Measurements from ENCODE around the gene NAA10. TPM values are rescaled to one million over a fixed set of nuclear protein-coding genes. Genes with fewer than 3 reads are reported as not detected.
"Not testable (repeated sequence)": the region's sequence is repeated elsewhere in the genome, so short reads cannot be mapped to it uniquely, and the experiment has no call there.

NAA10 gene
- total and polyA plus RNA-seq, 4 donors, result 33.1 to 146 (median 104) TPM

- H3K4me1 ChIP-seq (ENCODE audit: control insufficient read depth in 5 of 5, insufficient read depth in 5 of 5, low read length in 5 of 5), result no peaks in the 10 kb centered on the region
- 74 to 80% methylated on average over 3 to 7 of the region's 7 CpGs for WGBS, 2 donors
- ATAC-seq (ENCODE audit: insufficient read depth, low FRiP score), result no peak
- no peak overlapping the region for H3K9ac ChIP-seq (ENCODE audit: insufficient read depth in 1 of 2, low read length in 2 of 2)
- DNase-seq, result no peak
- H3K27me3 ChIP-seq (ENCODE audit: control insufficient read depth in 3 of 3, insufficient read depth in 3 of 3, low read length in 2 of 3), result peaks cover 0 to 7% (median 0%) of the 10 kb centered on the region in 3 donors
- no peak overlapping the region for H3K4me3 ChIP-seq
- peaks cover 0 to 2% (median 0%) of the 10 kb centered on the region in 4 donors for H3K9me3 ChIP-seq (ENCODE audit: control insufficient read depth in 4 of 4, insufficient read depth in 3 of 4, low read length in 3 of 4)
- H3K36me3 ChIP-seq (ENCODE audit: control insufficient read depth in 4 of 4, insufficient read depth in 4 of 4, low read length in 4 of 4), result no peaks in the 10 kb centered on the region
- TF ChIP-seq CTCF (IDR thresholded peaks at IDR 0.05; ENCODE audit: control extremely low read depth, extremely low read depth), result no peak
- no peak overlapping the region for H3K27ac ChIP-seq (ENCODE audit: low read depth in 1 of 2, low read length in 1 of 2)
These were observed 46.4 kb upstream of the NAA10 start for GRCh38 chrX:153981231-153981630.

- H3K9me3 ChIP-seq (ENCODE audit: control insufficient read depth in 4 of 4, insufficient read depth in 3 of 4, low read length in 3 of 4); H3K36me3 ChIP-seq (ENCODE audit: control insufficient read depth in 4 of 4, insufficient read depth in 4 of 4, low read length in 4 of 4); H3K4me3 ChIP-seq; H3K27ac ChIP-seq (ENCODE audit: low read depth in 1 of 2, low read length in 1 of 2); H3K4me1 ChIP-seq (ENCODE audit: control insufficient read depth in 5 of 5, insufficient read depth in 5 of 5, low read length in 5 of 5); H3K9ac ChIP-seq (ENCODE audit: insufficient read depth in 1 of 2, low read length in 2 of 2); ATAC-seq (ENCODE audit: insufficient read depth, low FRiP score); DNase-seq; H3K27me3 ChIP-seq (ENCODE audit: control insufficient read depth in 3 of 3, insufficient read depth in 3 of 3, low read length in 2 of 3): not testable (repeated sequence)
- WGBS, 2 donors, result 67 to 77% methylated on average over 7 to 9 of the region's 10 CpGs
These were observed 45.6 kb upstream of the NAA10 start for GRCh38 chrX:153980394-153980793.

GRCh38 chrX:153974726-153975286 lies 40.0 kb upstream of the NAA10 start:
- TF ChIP-seq CTCF (IDR thresholded peaks at IDR 0.05; ENCODE audit: control extremely low read depth, extremely low read depth), result no peak
- Histone ChIP-seq H3K27ac (ENCODE audit: low read depth in 1 of 2, low read length in 1 of 2) (peak overlapping the region in 1 of 2 donors; percentile 58), H3K4me3 (no peak overlapping the region), H3K4me1 (ENCODE audit: control insufficient read depth in 5 of 5, insufficient read depth in 5 of 5, low read length in 5 of 5) (peaks cover 0 to 15% (median 5%) of the 10 kb centered on the region in 5 donors), H3K36me3 (ENCODE audit: control insufficient read depth in 4 of 4, insufficient read depth in 4 of 4, low read length in 4 of 4) (no peaks in the 10 kb centered on the region), H3K9ac (ENCODE audit: insufficient read depth in 1 of 2, low read length in 2 of 2) (no peak overlapping the region), H3K27me3 (ENCODE audit: control insufficient read depth in 3 of 3, insufficient read depth in 3 of 3, low read length in 2 of 3) (no peaks in the 10 kb centered on the region), H3K9me3 (ENCODE audit: control insufficient read depth in 4 of 4, insufficient read depth in 3 of 4, low read length in 3 of 4) (peaks cover 0 to 4% (median 0%) of the 10 kb centered on the region in 4 donors)
- ATAC-seq (ENCODE audit: insufficient read depth, low FRiP score), result no peak
- WGBS, 2 donors, result 46 to 69% methylated on average over 2 to 3 of the region's 3 CpGs
- DNase-seq, result no peak

GRCh38 chrX:153974003-153974725 lies 39.3 kb upstream of the NAA10 start:
- Histone ChIP-seq H3K27ac (ENCODE audit: low read depth in 1 of 2, low read length in 1 of 2) (peak overlapping the region; percentile 88 to 98), H3K27me3 (ENCODE audit: control insufficient read depth in 3 of 3, insufficient read depth in 3 of 3, low read length in 2 of 3) (no peaks in the 10 kb centered on the region), H3K4me1 (ENCODE audit: control insufficient read depth in 5 of 5, insufficient read depth in 5 of 5, low read length in 5 of 5) (peaks cover 0 to 21% (median 5%) of the 10 kb centered on the region in 5 donors), H3K36me3 (ENCODE audit: control insufficient read depth in 4 of 4, insufficient read depth in 4 of 4, low read length in 4 of 4) (peaks cover 0 to 5% (median 0%) of the 10 kb centered on the region in 4 donors), H3K9ac (ENCODE audit: insufficient read depth in 1 of 2, low read length in 2 of 2) (no peak overlapping the region), H3K9me3 (ENCODE audit: control insufficient read depth in 4 of 4, insufficient read depth in 3 of 4, low read length in 3 of 4) (peaks cover 0 to 4% (median 0%) of the 10 kb centered on the region in 4 donors), H3K4me3 (no peak overlapping the region)
- DNase-seq (no peak), ATAC-seq (ENCODE audit: insufficient read depth, low FRiP score) (no peak)
- 52 to 70% methylated on average over 12 to 14 of the region's 14 CpGs for WGBS, 2 donors
- TF ChIP-seq CTCF (IDR thresholded peaks at IDR 0.05; ENCODE audit: control extremely low read depth, extremely low read depth), result no peak

Data from lung (tissue), 12 donors.